ENCODE results near the gene OR10X1.

The OR10X1 gene

GRCh38 chr1:158579733-158580132, at the start of gene OR10X1:
Gene OR10X1, minus strand, starts transcription at chr1:158579899. Its CDS starts 0 bp downstream, at chr1:158579899.
- H3K79me2 ChIP-seq (ENCODE audit: control insufficient read depth, insufficient read depth, low read length, unreplicated experiment), result no peaks in the 10 kb centered on the region
- no peak within 1 kb of the TSS for H2AFZ ChIP-seq (ENCODE audit: low read length, unreplicated experiment)
- H3K4me3 ChIP-seq (ENCODE audit: low read depth, low read length), result no peak within 1 kb of the TSS
- H3K27ac ChIP-seq (ENCODE audit: low read depth, low read length), result no peak within 1 kb of the TSS
- no peaks in the 10 kb centered on the region for H3K27me3 ChIP-seq (ENCODE audit: insufficient read depth, low read length)
- H3K4me1 ChIP-seq (ENCODE audit: control insufficient read depth, insufficient read depth, low read length, unreplicated experiment), result no peaks in the 10 kb centered on the region
- H3K36me3 ChIP-seq (ENCODE audit: insufficient read depth, low read length), result no peaks in the 10 kb centered on the region

- no peaks in the 10 kb centered on the region for H3K27me3 ChIP-seq (ENCODE audit: insufficient read depth, low read length)
- no peak overlapping the region for H3K27ac ChIP-seq (ENCODE audit: low read depth, low read length)
- no peak overlapping the region for H2AFZ ChIP-seq (ENCODE audit: low read length, unreplicated experiment)
- H3K36me3 ChIP-seq (ENCODE audit: insufficient read depth, low read length), result no peaks in the 10 kb centered on the region
- no peaks in the 10 kb centered on the region for H3K4me1 ChIP-seq (ENCODE audit: control insufficient read depth, insufficient read depth, low read length, unreplicated experiment)
- no peak overlapping the region for H3K4me3 ChIP-seq (ENCODE audit: low read depth, low read length)
- no peaks in the 10 kb centered on the region for H3K79me2 ChIP-seq (ENCODE audit: control insufficient read depth, insufficient read depth, low read length, unreplicated experiment)
Observed at GRCh38 chr1:158613764-158614163, 34.1 kb upstream of the OR10X1 start.

GRCh38 chr1:158611916-158612315, 32.2 kb upstream of the OR10X1 start:
- no peak overlapping the region for H3K27ac ChIP-seq (ENCODE audit: low read depth, low read length)
- no peaks in the 10 kb centered on the region for H3K79me2 ChIP-seq (ENCODE audit: control insufficient read depth, insufficient read depth, low read length, unreplicated experiment)
- H3K27me3 ChIP-seq (ENCODE audit: insufficient read depth, low read length), result no peaks in the 10 kb centered on the region
- no peaks in the 10 kb centered on the region for H3K36me3 ChIP-seq (ENCODE audit: insufficient read depth, low read length)
- H2AFZ ChIP-seq (ENCODE audit: low read length, unreplicated experiment), result no peak overlapping the region
- no peaks in the 10 kb centered on the region for H3K4me1 ChIP-seq (ENCODE audit: control insufficient read depth, insufficient read depth, low read length, unreplicated experiment)
- no peak overlapping the region for H3K4me3 ChIP-seq (ENCODE audit: low read depth, low read length)

- Histone ChIP-seq H3K27ac (ENCODE audit: low read depth, low read length) (no peak overlapping the region), H3K27me3 (ENCODE audit: insufficient read depth, low read length) (no peaks in the 10 kb centered on the region), H3K79me2 (ENCODE audit: control insufficient read depth, insufficient read depth, low read length, unreplicated experiment) (no peaks in the 10 kb centered on the region), H3K36me3 (ENCODE audit: insufficient read depth, low read length) (no peaks in the 10 kb centered on the region), H3K4me1 (ENCODE audit: control insufficient read depth, insufficient read depth, low read length, unreplicated experiment) (no peaks in the 10 kb centered on the region), H2AFZ (ENCODE audit: low read length, unreplicated experiment) (no peak overlapping the region), H3K4me3 (ENCODE audit: low read depth, low read length) (no peak overlapping the region)
Observed at GRCh38 chr1:158607296-158607695, 27.6 kb upstream of the OR10X1 start.

GRCh38 chr1:158604968-158605367, 25.3 kb upstream of the OR10X1 start, which contains the start of gene OR10Z1:
Gene OR10Z1, plus strand, starts transcription at chr1:158605268. Its CDS starts 1,171 bp downstream, at chr1:158606439.
- Histone ChIP-seq H3K4me3 (ENCODE audit: low read depth, low read length) (no peak within 1 kb of the TSS), H3K79me2 (ENCODE audit: control insufficient read depth, insufficient read depth, low read length, unreplicated experiment) (no peaks in the 10 kb centered on the region), H3K27me3 (ENCODE audit: insufficient read depth, low read length) (no peaks in the 10 kb centered on the region), H3K4me1 (ENCODE audit: control insufficient read depth, insufficient read depth, low read length, unreplicated experiment) (no peaks in the 10 kb centered on the region), H2AFZ (ENCODE audit: low read length, unreplicated experiment) (no peak within 1 kb of the TSS), H3K27ac (ENCODE audit: low read depth, low read length) (no peak within 1 kb of the TSS), H3K36me3 (ENCODE audit: insufficient read depth, low read length) (no peaks in the 10 kb centered on the region)

- Histone ChIP-seq H3K4me1 (ENCODE audit: control insufficient read depth, insufficient read depth, low read length, unreplicated experiment) (no peaks in the 10 kb centered on the region), H3K27ac (ENCODE audit: low read depth, low read length) (no peak overlapping the region), H3K27me3 (ENCODE audit: insufficient read depth, low read length) (no peaks in the 10 kb centered on the region), H2AFZ (ENCODE audit: low read length, unreplicated experiment) (no peak overlapping the region), H3K4me3 (ENCODE audit: low read depth, low read length) (no peak overlapping the region), H3K36me3 (ENCODE audit: insufficient read depth, low read length) (no peaks in the 10 kb centered on the region), H3K79me2 (ENCODE audit: control insufficient read depth, insufficient read depth, low read length, unreplicated experiment) (no peaks in the 10 kb centered on the region)
Observed at GRCh38 chr1:158600735-158601134, 21.0 kb upstream of the OR10X1 start.

GRCh38 chr1:158586942-158587341, 7.2 kb upstream of the OR10X1 start:
- Histone ChIP-seq H3K4me3 (ENCODE audit: low read depth, low read length) (no peak overlapping the region), H3K4me1 (ENCODE audit: control insufficient read depth, insufficient read depth, low read length, unreplicated experiment) (no peaks in the 10 kb centered on the region), H3K27me3 (ENCODE audit: insufficient read depth, low read length) (no peaks in the 10 kb centered on the region), H3K27ac (ENCODE audit: low read depth, low read length) (no peak overlapping the region), H3K79me2 (ENCODE audit: control insufficient read depth, insufficient read depth, low read length, unreplicated experiment) (no peaks in the 10 kb centered on the region), H2AFZ (ENCODE audit: low read length, unreplicated experiment) (no peak overlapping the region), H3K36me3 (ENCODE audit: insufficient read depth, low read length) (no peaks in the 10 kb centered on the region)

GRCh38 chr1:158583962-158584361, 4.3 kb upstream of the OR10X1 start:
- Histone ChIP-seq H3K36me3 (ENCODE audit: insufficient read depth, low read length) (no peaks in the 10 kb centered on the region), H3K79me2 (ENCODE audit: control insufficient read depth, insufficient read depth, low read length, unreplicated experiment) (no peaks in the 10 kb centered on the region), H2AFZ (ENCODE audit: low read length, unreplicated experiment) (no peak overlapping the region), H3K27me3 (ENCODE audit: insufficient read depth, low read length) (no peaks in the 10 kb centered on the region), H3K27ac (ENCODE audit: low read depth, low read length) (no peak overlapping the region), H3K4me3 (ENCODE audit: low read depth, low read length) (no peak overlapping the region), H3K4me1 (ENCODE audit: control insufficient read depth, insufficient read depth, low read length, unreplicated experiment) (no peaks in the 10 kb centered on the region)

GRCh38 chr1:158577561-158577960, 2.1 kb downstream of the OR10X1 start:
- H2AFZ ChIP-seq (ENCODE audit: low read length, unreplicated experiment), result no peak overlapping the region
- H3K4me1 ChIP-seq (ENCODE audit: control insufficient read depth, insufficient read depth, low read length, unreplicated experiment), result no peaks in the 10 kb centered on the region
- 0 out of 2 replicates have a peak, but pooled peaks cover 4% of the 10 kb centered on the region for H3K27me3 ChIP-seq (ENCODE audit: insufficient read depth, low read length)
- no peak overlapping the region for H3K27ac ChIP-seq (ENCODE audit: low read depth, low read length)
- no peaks in the 10 kb centered on the region for H3K79me2 ChIP-seq (ENCODE audit: control insufficient read depth, insufficient read depth, low read length, unreplicated experiment)
- H3K4me3 ChIP-seq (ENCODE audit: low read depth, low read length), result no peak overlapping the region
- H3K36me3 ChIP-seq (ENCODE audit: insufficient read depth, low read length), result no peaks in the 10 kb centered on the region

GRCh38 chr1:158572226-158572625, 7.5 kb downstream of the OR10X1 start:
- Histone ChIP-seq H3K27ac (ENCODE audit: low read depth, low read length) (no peak overlapping the region), H3K4me1 (ENCODE audit: control insufficient read depth, insufficient read depth, low read length, unreplicated experiment) (no peaks in the 10 kb centered on the region), H3K36me3 (ENCODE audit: insufficient read depth, low read length) (no peaks in the 10 kb centered on the region), H2AFZ (ENCODE audit: low read length, unreplicated experiment) (no peak overlapping the region), H3K4me3 (ENCODE audit: low read depth, low read length) (no peak overlapping the region), H3K27me3 (ENCODE audit: insufficient read depth, low read length) (0 out of 2 replicates have a peak, but pooled peaks cover 6% of the 10 kb centered on the region), H3K79me2 (ENCODE audit: control insufficient read depth, insufficient read depth, low read length, unreplicated experiment) (no peaks in the 10 kb centered on the region)

- Histone ChIP-seq H3K27ac (ENCODE audit: low read depth, low read length) (no peak within 1 kb of the TSS), H3K27me3 (ENCODE audit: insufficient read depth, low read length) (0 out of 2 replicates have a peak, but pooled peaks cover 6% of the 10 kb centered on the region), H2AFZ (ENCODE audit: low read length, unreplicated experiment) (no peak within 1 kb of the TSS), H3K36me3 (ENCODE audit: insufficient read depth, low read length) (no peaks in the 10 kb centered on the region), H3K79me2 (ENCODE audit: control insufficient read depth, insufficient read depth, low read length, unreplicated experiment) (no peaks in the 10 kb centered on the region), H3K4me3 (ENCODE audit: low read depth, low read length) (no peak within 1 kb of the TSS), H3K4me1 (ENCODE audit: control insufficient read depth, insufficient read depth, low read length, unreplicated experiment) (no peaks in the 10 kb centered on the region)
Observed at GRCh38 chr1:158570480-158570879, 9.2 kb downstream of the OR10X1 start, which contains the start of gene OR6P1. Gene OR6P1, minus strand, starts transcription at chr1:158570580. Its CDS starts 6,976 bp downstream, at chr1:158563604.

Data from ACC112 (cell line).